ENCODE data around the gene VEZF1.

DNA sequence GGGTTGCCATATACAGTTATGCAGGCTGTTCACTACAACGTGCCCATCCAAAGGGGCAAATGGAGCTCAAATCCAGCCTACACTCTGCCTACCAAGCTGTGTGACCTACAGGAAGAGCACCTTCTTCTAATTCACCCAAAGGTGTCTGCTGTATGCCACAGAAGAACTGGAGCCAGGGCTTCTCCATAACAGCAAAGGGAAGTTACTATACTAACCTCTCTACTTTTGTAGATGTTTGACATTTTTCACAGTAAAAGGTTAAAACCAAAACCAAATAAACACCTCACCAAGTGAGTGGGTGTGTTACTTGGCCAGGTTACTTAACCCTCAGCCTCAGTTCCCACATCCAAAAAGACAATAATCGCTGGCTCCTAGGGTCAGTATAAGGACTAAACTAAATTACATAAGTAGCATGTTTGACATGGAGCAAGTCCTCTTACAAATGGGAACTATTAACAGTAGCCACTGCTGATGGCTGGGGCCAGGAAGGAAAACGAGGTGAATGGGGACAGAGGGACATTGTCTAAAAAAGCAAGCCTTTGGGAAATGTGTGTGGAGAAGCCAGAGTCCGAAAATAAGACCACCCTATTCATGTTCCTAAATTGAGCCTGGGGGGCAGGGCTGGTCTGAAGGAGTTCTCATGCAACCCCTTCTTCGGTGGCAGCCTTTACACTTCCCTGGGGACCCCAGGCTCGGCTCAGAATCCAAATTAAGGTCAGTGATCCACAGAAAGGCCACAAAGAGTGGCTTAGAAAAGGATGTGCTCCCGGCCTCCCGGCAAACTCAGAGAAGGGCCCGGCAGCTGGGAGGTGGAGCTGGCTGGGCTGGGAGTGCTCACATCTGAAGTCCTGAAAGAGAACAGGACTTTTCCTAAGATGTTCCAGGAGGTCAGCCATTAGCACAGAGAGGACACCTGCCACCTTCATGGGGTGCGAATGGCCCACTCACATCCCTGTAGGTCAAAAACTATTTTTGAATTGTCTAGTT, 46.4 kb downstream of the VEZF1 start:
- TF ChIP-seq POLR2A (IDR thresholded peaks at IDR 0.05; ENCODE audit: low read length): no peak
- TF ChIP-seq, protein P1, sequence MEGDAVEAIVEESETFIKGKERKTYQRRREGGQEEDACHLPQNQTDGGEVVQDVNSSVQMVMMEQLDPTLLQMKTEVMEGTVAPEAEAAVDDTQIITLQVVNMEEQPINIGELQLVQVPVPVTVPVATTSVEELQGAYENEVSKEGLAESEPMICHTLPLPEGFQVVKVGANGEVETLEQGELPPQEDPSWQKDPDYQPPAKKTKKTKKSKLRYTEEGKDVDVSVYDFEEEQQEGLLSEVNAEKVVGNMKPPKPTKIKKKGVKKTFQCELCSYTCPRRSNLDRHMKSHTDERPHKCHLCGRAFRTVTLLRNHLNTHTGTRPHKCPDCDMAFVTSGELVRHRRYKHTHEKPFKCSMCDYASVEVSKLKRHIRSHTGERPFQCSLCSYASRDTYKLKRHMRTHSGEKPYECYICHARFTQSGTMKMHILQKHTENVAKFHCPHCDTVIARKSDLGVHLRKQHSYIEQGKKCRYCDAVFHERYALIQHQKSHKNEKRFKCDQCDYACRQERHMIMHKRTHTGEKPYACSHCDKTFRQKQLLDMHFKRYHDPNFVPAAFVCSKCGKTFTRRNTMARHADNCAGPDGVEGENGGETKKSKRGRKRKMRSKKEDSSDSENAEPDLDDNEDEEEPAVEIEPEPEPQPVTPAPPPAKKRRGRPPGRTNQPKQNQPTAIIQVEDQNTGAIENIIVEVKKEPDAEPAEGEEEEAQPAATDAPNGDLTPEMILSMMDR (IDR thresholded peaks at IDR 0.05): no peak
- no peak for TF ChIP-seq MAFK (IDR thresholded peaks at IDR 0.05; ENCODE audit: partially characterized antibody)
- TF ChIP-seq, protein P2, sequence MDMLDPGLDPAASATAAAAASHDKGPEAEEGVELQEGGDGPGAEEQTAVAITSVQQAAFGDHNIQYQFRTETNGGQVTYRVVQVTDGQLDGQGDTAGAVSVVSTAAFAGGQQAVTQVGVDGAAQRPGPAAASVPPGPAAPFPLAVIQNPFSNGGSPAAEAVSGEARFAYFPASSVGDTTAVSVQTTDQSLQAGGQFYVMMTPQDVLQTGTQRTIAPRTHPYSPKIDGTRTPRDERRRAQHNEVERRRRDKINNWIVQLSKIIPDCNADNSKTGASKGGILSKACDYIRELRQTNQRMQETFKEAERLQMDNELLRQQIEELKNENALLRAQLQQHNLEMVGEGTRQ (IDR thresholded peaks at IDR 0.05): no peak

Measured in A549 (cell line).